HCT116 (cell line): ENCODE data around the gene USP47. TPM values are rescaled to one million over a fixed set of nuclear protein-coding genes. Genes with fewer than 3 reads are reported as not detected.

Experiments
- ATAC-seq: fragments of 200-7000 bp; cut with Tn5 transposase; 2 replicates; pipeline ENCODE4 v1.9.1; 2020; ENCODE audit warnings: mild to moderate bottlenecking, moderate library complexity
- BruUV-seq: library from RNA; stranded (reverse); fragments of 400-500 nt; replicated peaks from 2 replicates; lab custom pipeline; 2021; lab: Mats Ljungman, UMichigan
- CTCF ChIA-PET: fragments of 300-600 bp; sonication (Branson Sonifier 250); formaldehyde crosslinking; loops from one replicate; lab custom pipeline; 2021; ENCODE audit warnings: antibody characterized with exemption; lab: Charles Lee
- POLR2A ChIA-PET: fragments of 300-600, 350-600 bp; sonication (Branson Sonifier 250); formaldehyde crosslinking; loops from one replicate; lab custom pipeline; 2021; ENCODE audit warnings: antibody characterized with exemption; lab: Charles Lee
- RAD21 ChIA-PET, 2 experiments: fragments of 300-600 bp; sonication (Branson Sonifier 250); formaldehyde crosslinking; loops; one replicate each; lab custom pipeline; 2023; ENCODE audit warnings: low total read pairs in 2 of 2; ENCODE audit not compliant: uncharacterized antibody in 2 of 2, unreplicated experiment in 2 of 2, low non-redundant PET in 1 of 2; lab: Charles Lee
- DNase-seq: peaks from one replicate; pipeline ENCODE4 v3.0.0-alpha.2; 2010; ENCODE audit warnings: low read depth, low spot score
- H2AFZ ChIP-seq: fragments of 200-600 bp; shearing (Covaris generic), sonication (generic); 2 replicates; pipeline ENCODE4 v1.6.1; 2017; ENCODE audit warnings: low read depth, mixed run types, mixed read lengths, antibody characterized with exemption, low read length; ENCODE audit not compliant: poor library complexity, severe bottlenecking
- H3K27ac ChIP-seq: 2 replicates; pipeline ENCODE4 v1.5.1; 2012; ENCODE audit warnings: low read depth, low read length
- H3K27me3 ChIP-seq: fragments of 200-600 bp; sonication (generic); 2 replicates; pipeline ENCODE4 v1.6.1; 2016; ENCODE audit warnings: mixed run types, low read length, mixed read lengths; ENCODE audit not compliant: insufficient read depth
- H3K36me3 ChIP-seq, 2 experiments: fragments of 200-500 bp in 1 of 2; fragments of 200-600 bp in 1 of 2; sonication (Bioruptor generic) in 1 of 2; sonication (generic) in 1 of 2; 2 replicates each; pipeline versions ENCODE4 v1.5.1 to v1.6.1; 2014 to 2016; ENCODE audit warnings: low read length in 2 of 2, inconsistent platforms in 1 of 2, mixed read lengths in 1 of 2, mixed run types in 1 of 2; ENCODE audit not compliant: insufficient read depth in 2 of 2, control insufficient read depth in 1 of 2
- H3K4me1 ChIP-seq, 2 experiments: fragments of 200-600 bp in 1 of 2; sonication (generic) in 1 of 2; 2 replicates each; pipeline versions ENCODE4 v1.5.1 to v1.6.1; 2012 to 2017; ENCODE audit warnings: low read length in 2 of 2, inconsistent platforms in 1 of 2, mild to moderate bottlenecking in 1 of 2, mixed read lengths in 1 of 2, mixed run types in 1 of 2, moderate library complexity in 1 of 2; ENCODE audit not compliant: insufficient read depth in 2 of 2, control insufficient read depth in 1 of 2
- H3K4me2 ChIP-seq: fragments of 200-600 bp; sonication (generic); 2 replicates; pipeline ENCODE4 v1.6.1; 2017; ENCODE audit warnings: mixed run types, low read length, mixed read lengths
- H3K4me3 ChIP-seq, 2 experiments: fragments of 200-600 bp in 1 of 2; sonication (generic) in 1 of 2; replicated peaks in 1 of 2; 2 replicates each; pipeline ENCODE4 v1.5.1; 2011 to 2016; ENCODE audit warnings: low read length in 2 of 2, control low read depth in 1 of 2, low read depth in 1 of 2, mild to moderate bottlenecking in 1 of 2, mixed read lengths in 1 of 2, mixed run types in 1 of 2
- H3K79me2 ChIP-seq: fragments of 200-600 bp; sonication (generic); 2 replicates; pipeline ENCODE4 v1.6.1; 2017; ENCODE audit warnings: mild to moderate bottlenecking, mixed run types, low read length, moderate library complexity, mixed read lengths; ENCODE audit not compliant: insufficient read depth
- H3K9ac ChIP-seq: fragments of 200-600 bp; sonication (generic); 2 replicates; pipeline ENCODE4 v1.6.1; 2016; ENCODE audit warnings: low read length, mixed read lengths
- H3K9me2 ChIP-seq: fragments of 200-600 bp; sonication (generic), shearing (Covaris generic); 2 replicates; pipeline ENCODE4 v1.6.1; 2017; ENCODE audit warnings: mixed run types, mild to moderate bottlenecking, moderate library complexity; ENCODE audit not compliant: insufficient read depth
- H3K9me3 ChIP-seq, 2 experiments: fragments of 200-500 bp in 1 of 2; fragments of 200-600 bp in 1 of 2; sonication (Bioruptor generic) in 1 of 2; sonication (generic) in 1 of 2; 2 replicates each; pipeline ENCODE4 v1.6.1; 2014 to 2017; ENCODE audit warnings: low read length in 2 of 2, mixed read lengths in 2 of 2, inconsistent platforms in 1 of 2, low read depth in 1 of 2, mild to moderate bottlenecking in 1 of 2, mixed run types in 1 of 2, moderate library complexity in 1 of 2; ENCODE audit not compliant: control insufficient read depth in 1 of 2, insufficient read depth in 1 of 2
- H4K20me1 ChIP-seq: fragments of 200-600 bp; sonication (generic), shearing (Covaris generic); 2 replicates; pipeline ENCODE4 v1.6.1; 2017; ENCODE audit warnings: mixed run types, mild to moderate bottlenecking, moderate library complexity; ENCODE audit not compliant: insufficient read depth
- CBX3 ChIP-seq: IDR thresholded peaks from 2 replicates; pipeline ENCODE4 v1.6.1; 2012; ENCODE audit warnings: low read depth
- CEBPB ChIP-seq: IDR thresholded peaks from 2 replicates; pipeline ENCODE4 v1.6.1; 2012; ENCODE audit warnings: low read depth
- EGR1 ChIP-seq: IDR thresholded peaks from 2 replicates; pipeline ENCODE4 v1.6.1; 2012; ENCODE audit warnings: low read depth
- EZH2 ChIP-seq: fragments of 200-600 bp; sonication (generic); IDR thresholded peaks from 2 replicates; pipeline ENCODE4 v1.6.1; 2017; ENCODE audit warnings: antibody characterized with exemption, mixed run types
- FOSL1 ChIP-seq: IDR thresholded peaks from 2 replicates; pipeline ENCODE4 v1.6.1; 2012; ENCODE audit warnings: low read depth
- JUND ChIP-seq: IDR thresholded peaks from 2 replicates; pipeline ENCODE4 v1.6.1; 2012
- SP1 ChIP-seq: IDR thresholded peaks from 2 replicates; pipeline ENCODE4 v1.6.1; 2012; ENCODE audit warnings: low read depth
- TCF7L2 ChIP-seq: IDR thresholded peaks from 2 replicates; pipeline ENCODE4 v1.7.0; 2011; ENCODE audit warnings: borderline replicate concordance, inconsistent platforms; ENCODE audit not compliant: insufficient read depth, insufficient read length; ENCODE audit errors: extremely low read depth
- ZNF274 ChIP-seq: fragments of 200-500 bp; sonication (Bioruptor generic); IDR thresholded peaks from 2 replicates; pipeline ENCODE4 v1.6.1; 2014; ENCODE audit warnings: mild to moderate bottlenecking, low read depth, low read length, inconsistent platforms
- intact Hi-C: fragments of 100-400 bp; cut with micrococcal nuclease; formaldehyde crosslinking; loops from 2 replicates; pipeline ENCODE4 v1.10.0; 2022
- total RNA-seq: library from RNA; stranded (reverse); gene quantifications from one replicate; pipeline ENCODE4 v1.2.1, GENCODE V29; 2021; ENCODE audit not compliant: unreplicated experiment
- TF ChIP-seq, protein P1 (sequence below): IDR thresholded peaks from 2 replicates; pipeline ENCODE4 v1.6.1; 2011; ENCODE audit warnings: mild to moderate bottlenecking, low read length, moderate library complexity; ENCODE audit not compliant: insufficient replicate concordance; ENCODE audit errors: extremely low read depth

The USP47 gene
- total RNA-seq, 1 experiment from 2014 or later = 18.9 TPM

- Histone ChIP-seq H3K9me3 (no peaks in the 10 kb centered on the region; a peak in 1 of 4 replicates), H3K4me2 (peak overlapping the region; percentile 79), H3K9me2 (no peaks in the 10 kb centered on the region), H3K36me3 (no peaks in the 10 kb centered on the region), H3K4me1 (peaks cover 25 to 44% of the 10 kb centered on the region in 2 experiments), H4K20me1 (no peaks in the 10 kb centered on the region), H2AFZ (no peak overlapping the region), H3K9ac (no peak overlapping the region), H3K27ac (no peak overlapping the region), H3K27me3 (no peaks in the 10 kb centered on the region), H3K4me3 (no peak overlapping the region), H3K79me2 (no peaks in the 10 kb centered on the region)
- ChIA-PET POLR2A (no interaction called here), CTCF (interaction anchor here (1.0 to 3.0 kb wide), 2 partner anchors 12 to 13 kb away, joined by 4 to 15 read pairs; no protein-coding TSS in a partner anchor), RAD21 (interaction anchor here in 1 of 2 experiments (0.7 kb wide), 1 partner anchor 48 kb away, joined by 3 read pairs; no protein-coding TSS in a partner anchor)
- DNase-seq (no peak), ATAC-seq (no peak)
- TF ChIP-seq CEBPB (no peak), JUND (no peak), SP1 (no peak), FOSL1 (no peak), EGR1 (no peak), EZH2 (no peak), TCF7L2 (no peak), ZNF274 (no peak), CBX3 (no peak)
- TF ChIP-seq, protein P1, sequence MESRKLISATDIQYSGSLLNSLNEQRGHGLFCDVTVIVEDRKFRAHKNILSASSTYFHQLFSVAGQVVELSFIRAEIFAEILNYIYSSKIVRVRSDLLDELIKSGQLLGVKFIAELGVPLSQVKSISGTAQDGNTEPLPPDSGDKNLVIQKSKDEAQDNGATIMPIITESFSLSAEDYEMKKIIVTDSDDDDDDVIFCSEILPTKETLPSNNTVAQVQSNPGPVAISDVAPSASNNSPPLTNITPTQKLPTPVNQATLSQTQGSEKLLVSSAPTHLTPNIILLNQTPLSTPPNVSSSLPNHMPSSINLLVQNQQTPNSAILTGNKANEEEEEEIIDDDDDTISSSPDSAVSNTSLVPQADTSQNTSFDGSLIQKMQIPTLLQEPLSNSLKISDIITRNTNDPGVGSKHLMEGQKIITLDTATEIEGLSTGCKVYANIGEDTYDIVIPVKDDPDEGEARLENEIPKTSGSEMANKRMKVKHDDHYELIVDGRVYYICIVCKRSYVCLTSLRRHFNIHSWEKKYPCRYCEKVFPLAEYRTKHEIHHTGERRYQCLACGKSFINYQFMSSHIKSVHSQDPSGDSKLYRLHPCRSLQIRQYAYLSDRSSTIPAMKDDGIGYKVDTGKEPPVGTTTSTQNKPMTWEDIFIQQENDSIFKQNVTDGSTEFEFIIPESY = no peak
- no TSS peak for BruUV-seq
- intact Hi-C loops = no loop called here
Observed at GRCh38 chr11:11978098-11978637, 136.4 kb downstream of the USP47 start.
